Liver (tissue), 3 donors: ENCODE data around the gene BARHL2.

ENCODE experiments used
- CTCF ChIP-seq: fragments of 150-350 bp; IDR thresholded peaks from 2 replicates; pipeline ENCODE4 v1.5.1; 2017; ENCODE audit warnings: improper control_type of control experiment, low read depth, low read length; ENCODE audit not compliant: missing input control
- TAF1 ChIP-seq: conservative IDR thresholded peaks from 2 replicates; pipeline ENCODE4 v1.6.1; 2016; ENCODE audit warnings: antibody characterized with exemption, mild to moderate bottlenecking
- donor health status: healthy.
- donor health status: healthy.

- no peak for TF ChIP-seq CTCF
- TF ChIP-seq TAF1: no peak
Observed at GRCh38 chr1:90687747-90688146, 29.4 kb downstream of the BARHL2 start.
